K562 (cell line): ENCODE measurements around the gene ZNF467. TPM values are rescaled to one million over a fixed set of nuclear protein-coding genes. Genes with fewer than 3 reads are reported as not detected.

Experiments
- POLR2AphosphoS5 ChIP-seq: IDR thresholded peaks from 2 replicates; pipeline ENCODE4 v1.6.1; 2011; ENCODE audit warnings: mild to moderate bottlenecking, low read depth, low read length, moderate library complexity; ENCODE audit not compliant: control insufficient read depth, insufficient read depth
- SREBF1 ChIP-seq: fragments of 150-350 bp; IDR thresholded peaks from 2 replicates; pipeline ENCODE4 v1.6.1; 2014; ENCODE audit warnings: antibody characterized with exemption, low read depth, low read length, borderline replicate concordance
- polyA plus RNA-seq, 8 experiments: library from polyadenylated mRNA; depleted of rRNA in 4 of 8; stranded (reverse) in 5 of 8; unstranded in 3 of 8; fragments of >200 nt; fragmentation: Nextera tagmentation in 2 of 8; fragmentation: Illumina TruSeq in 1 of 8; extraction: Ambion mirVana in 2 of 8; extraction: Trizol in 1 of 8; gene quantifications; 2 replicates each; pipeline versions ENCODE4 v1.2.1 to v1.2.3, GENCODE V29; 2011 to 2014; ENCODE audit warnings: inconsistent platforms in 1 of 8, missing spikeins in 1 of 8
- total RNA-seq, 7 experiments: library from RNA; depleted of rRNA in 6 of 7; stranded (reverse); fragments of >200 nt in 6 of 7; fragmentation: Illumina TruSeq in 2 of 7; extraction: Trizol in 2 of 7; gene quantifications; 2 replicates each; pipeline versions ENCODE4 v1.2.1 to v1.2.3, GENCODE V29; 2011 to 2021; ENCODE audit warnings: low replicate concordance in 1 of 7
- TF ChIP-seq, protein P1 (sequence below): fragments of 200-600 bp; sonication (generic); IDR thresholded peaks from one replicate; pipeline ENCODE4 v1.6.1; 2012; ENCODE audit warnings: mild to moderate bottlenecking, low read depth, low read length, inconsistent platforms
- TF ChIP-seq, protein P2 (sequence below): fragments of 250-450 bp; sonication (Bioruptor Pico); IDR thresholded peaks from 2 replicates; pipeline ENCODE4 v1.5.0; 2020; ENCODE audit warnings: mild to moderate bottlenecking
- TF ChIP-seq, protein P3 (sequence below): sonication (generic); formaldehyde crosslinking; IDR thresholded peaks from 2 replicates; pipeline ENCODE4 v1.8.0; 2023; ENCODE audit warnings: mild to moderate bottlenecking, missing genetic modification reagents

Gene ZNF467
- total and polyA plus RNA-seq, 9 of the 15 experiments (the other 6 are each of a cell fraction or from before 2014, with no cell fraction given) = 0.32 to 14.2 (median 1.7) TPM

DNA sequence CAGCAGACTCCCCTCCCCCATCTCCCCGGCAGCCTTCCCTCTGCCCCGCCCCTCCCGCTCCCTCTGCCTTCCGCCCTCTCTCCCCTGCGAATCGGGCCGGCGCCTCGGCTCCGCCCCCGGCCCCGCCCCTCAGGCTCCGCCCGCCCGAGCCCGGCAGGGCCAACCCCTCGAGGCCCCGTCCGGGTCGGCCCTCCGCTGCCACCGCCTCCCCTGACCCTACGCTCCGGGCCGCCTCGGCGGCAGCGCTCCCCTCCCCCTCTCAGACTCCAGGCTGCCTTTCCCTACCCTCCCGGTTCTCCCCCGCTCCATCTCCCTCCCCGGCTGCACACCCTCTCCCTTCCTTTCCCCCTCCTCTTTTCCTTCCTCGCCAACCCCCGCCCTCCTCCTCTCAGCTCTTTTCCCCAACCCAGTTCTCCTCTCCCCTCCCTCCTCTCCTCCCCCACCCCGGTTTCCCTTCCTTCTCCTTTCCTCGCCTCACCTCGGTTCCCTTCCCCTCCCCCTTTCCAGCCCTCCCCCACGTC is 1.6 kb downstream of the ZNF467 start (continued):
- TF ChIP-seq, protein P1, sequence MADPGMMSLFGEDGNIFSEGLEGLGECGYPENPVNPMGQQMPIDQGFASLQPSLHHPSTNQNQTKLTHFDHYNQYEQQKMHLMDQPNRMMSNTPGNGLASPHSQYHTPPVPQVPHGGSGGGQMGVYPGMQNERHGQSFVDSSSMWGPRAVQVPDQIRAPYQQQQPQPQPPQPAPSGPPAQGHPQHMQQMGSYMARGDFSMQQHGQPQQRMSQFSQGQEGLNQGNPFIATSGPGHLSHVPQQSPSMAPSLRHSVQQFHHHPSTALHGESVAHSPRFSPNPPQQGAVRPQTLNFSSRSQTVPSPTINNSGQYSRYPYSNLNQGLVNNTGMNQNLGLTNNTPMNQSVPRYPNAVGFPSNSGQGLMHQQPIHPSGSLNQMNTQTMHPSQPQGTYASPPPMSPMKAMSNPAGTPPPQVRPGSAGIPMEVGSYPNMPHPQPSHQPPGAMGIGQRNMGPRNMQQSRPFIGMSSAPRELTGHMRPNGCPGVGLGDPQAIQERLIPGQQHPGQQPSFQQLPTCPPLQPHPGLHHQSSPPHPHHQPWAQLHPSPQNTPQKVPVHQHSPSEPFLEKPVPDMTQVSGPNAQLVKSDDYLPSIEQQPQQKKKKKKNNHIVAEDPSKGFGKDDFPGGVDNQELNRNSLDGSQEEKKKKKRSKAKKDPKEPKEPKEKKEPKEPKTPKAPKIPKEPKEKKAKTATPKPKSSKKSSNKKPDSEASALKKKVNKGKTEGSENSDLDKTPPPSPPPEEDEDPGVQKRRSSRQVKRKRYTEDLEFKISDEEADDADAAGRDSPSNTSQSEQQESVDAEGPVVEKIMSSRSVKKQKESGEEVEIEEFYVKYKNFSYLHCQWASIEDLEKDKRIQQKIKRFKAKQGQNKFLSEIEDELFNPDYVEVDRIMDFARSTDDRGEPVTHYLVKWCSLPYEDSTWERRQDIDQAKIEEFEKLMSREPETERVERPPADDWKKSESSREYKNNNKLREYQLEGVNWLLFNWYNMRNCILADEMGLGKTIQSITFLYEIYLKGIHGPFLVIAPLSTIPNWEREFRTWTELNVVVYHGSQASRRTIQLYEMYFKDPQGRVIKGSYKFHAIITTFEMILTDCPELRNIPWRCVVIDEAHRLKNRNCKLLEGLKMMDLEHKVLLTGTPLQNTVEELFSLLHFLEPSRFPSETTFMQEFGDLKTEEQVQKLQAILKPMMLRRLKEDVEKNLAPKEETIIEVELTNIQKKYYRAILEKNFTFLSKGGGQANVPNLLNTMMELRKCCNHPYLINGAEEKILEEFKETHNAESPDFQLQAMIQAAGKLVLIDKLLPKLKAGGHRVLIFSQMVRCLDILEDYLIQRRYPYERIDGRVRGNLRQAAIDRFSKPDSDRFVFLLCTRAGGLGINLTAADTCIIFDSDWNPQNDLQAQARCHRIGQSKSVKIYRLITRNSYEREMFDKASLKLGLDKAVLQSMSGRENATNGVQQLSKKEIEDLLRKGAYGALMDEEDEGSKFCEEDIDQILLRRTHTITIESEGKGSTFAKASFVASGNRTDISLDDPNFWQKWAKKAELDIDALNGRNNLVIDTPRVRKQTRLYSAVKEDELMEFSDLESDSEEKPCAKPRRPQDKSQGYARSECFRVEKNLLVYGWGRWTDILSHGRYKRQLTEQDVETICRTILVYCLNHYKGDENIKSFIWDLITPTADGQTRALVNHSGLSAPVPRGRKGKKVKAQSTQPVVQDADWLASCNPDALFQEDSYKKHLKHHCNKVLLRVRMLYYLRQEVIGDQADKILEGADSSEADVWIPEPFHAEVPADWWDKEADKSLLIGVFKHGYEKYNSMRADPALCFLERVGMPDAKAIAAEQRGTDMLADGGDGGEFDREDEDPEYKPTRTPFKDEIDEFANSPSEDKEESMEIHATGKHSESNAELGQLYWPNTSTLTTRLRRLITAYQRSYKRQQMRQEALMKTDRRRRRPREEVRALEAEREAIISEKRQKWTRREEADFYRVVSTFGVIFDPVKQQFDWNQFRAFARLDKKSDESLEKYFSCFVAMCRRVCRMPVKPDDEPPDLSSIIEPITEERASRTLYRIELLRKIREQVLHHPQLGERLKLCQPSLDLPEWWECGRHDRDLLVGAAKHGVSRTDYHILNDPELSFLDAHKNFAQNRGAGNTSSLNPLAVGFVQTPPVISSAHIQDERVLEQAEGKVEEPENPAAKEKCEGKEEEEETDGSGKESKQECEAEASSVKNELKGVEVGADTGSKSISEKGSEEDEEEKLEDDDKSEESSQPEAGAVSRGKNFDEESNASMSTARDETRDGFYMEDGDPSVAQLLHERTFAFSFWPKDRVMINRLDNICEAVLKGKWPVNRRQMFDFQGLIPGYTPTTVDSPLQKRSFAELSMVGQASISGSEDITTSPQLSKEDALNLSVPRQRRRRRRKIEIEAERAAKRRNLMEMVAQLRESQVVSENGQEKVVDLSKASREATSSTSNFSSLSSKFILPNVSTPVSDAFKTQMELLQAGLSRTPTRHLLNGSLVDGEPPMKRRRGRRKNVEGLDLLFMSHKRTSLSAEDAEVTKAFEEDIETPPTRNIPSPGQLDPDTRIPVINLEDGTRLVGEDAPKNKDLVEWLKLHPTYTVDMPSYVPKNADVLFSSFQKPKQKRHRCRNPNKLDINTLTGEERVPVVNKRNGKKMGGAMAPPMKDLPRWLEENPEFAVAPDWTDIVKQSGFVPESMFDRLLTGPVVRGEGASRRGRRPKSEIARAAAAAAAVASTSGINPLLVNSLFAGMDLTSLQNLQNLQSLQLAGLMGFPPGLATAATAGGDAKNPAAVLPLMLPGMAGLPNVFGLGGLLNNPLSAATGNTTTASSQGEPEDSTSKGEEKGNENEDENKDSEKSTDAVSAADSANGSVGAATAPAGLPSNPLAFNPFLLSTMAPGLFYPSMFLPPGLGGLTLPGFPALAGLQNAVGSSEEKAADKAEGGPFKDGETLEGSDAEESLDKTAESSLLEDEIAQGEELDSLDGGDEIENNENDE = no peak
- TF ChIP-seq, protein P2, sequence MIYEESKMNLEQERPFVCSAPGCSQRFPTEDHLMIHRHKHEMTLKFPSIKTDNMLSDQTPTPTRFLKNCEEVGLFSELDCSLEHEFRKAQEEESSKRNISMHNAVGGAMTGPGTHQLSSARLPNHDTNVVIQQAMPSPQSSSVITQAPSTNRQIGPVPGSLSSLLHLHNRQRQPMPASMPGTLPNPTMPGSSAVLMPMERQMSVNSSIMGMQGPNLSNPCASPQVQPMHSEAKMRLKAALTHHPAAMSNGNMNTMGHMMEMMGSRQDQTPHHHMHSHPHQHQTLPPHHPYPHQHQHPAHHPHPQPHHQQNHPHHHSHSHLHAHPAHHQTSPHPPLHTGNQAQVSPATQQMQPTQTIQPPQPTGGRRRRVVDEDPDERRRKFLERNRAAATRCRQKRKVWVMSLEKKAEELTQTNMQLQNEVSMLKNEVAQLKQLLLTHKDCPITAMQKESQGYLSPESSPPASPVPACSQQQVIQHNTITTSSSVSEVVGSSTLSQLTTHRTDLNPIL (CRISPR knock-in tag) = no peak
- TF ChIP-seq, protein P3, sequence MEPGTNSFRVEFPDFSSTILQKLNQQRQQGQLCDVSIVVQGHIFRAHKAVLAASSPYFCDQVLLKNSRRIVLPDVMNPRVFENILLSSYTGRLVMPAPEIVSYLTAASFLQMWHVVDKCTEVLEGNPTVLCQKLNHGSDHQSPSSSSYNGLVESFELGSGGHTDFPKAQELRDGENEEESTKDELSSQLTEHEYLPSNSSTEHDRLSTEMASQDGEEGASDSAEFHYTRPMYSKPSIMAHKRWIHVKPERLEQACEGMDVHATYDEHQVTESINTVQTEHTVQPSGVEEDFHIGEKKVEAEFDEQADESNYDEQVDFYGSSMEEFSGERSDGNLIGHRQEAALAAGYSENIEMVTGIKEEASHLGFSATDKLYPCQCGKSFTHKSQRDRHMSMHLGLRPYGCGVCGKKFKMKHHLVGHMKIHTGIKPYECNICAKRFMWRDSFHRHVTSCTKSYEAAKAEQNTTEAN (CRISPR knock-in tag) = no peak
- TF ChIP-seq SREBF1 (no peak), POLR2AphosphoS5 (0 out of 2 replicates have a peak, but pooled peaks have one; percentile 33)
